Measurements from ENCODE around the gene ZFTA. TPM values are rescaled to one million over a fixed set of nuclear protein-coding genes. Genes with fewer than 3 reads are reported as not detected.

ZFTA gene
- total and polyA plus RNA-seq, 2 donors (not counting 1 experiment from before 2014, with no cell fraction given) = 3.4 to 11.8 TPM

- no peak overlapping the region for H2AFZ ChIP-seq (ENCODE audit: insufficient read depth, low read depth, low read length, poor library complexity, severe bottlenecking)
- CTCF ChIA-PET = no interaction called here
- H3K4me1 ChIP-seq (ENCODE audit: control insufficient read depth in 2 of 2, insufficient read depth in 2 of 2, low read length in 2 of 2) = peaks cover 6 to 12% of the 10 kb centered on the region in 2 donors
- no peak for ATAC-seq (ENCODE audit: low read depth)
- TF ChIP-seq CTCF (IDR thresholded peaks at IDR 0.05) = no peak
- TF ChIP-seq EZH2 (IDR thresholded peaks at IDR 0.05; ENCODE audit: borderline replicate concordance, insufficient read depth, low read depth, low read length, poor library complexity, severe bottlenecking) = no peak
- no peaks in the 10 kb centered on the region for H3K27me3 Mint-ChIP-seq
- no peaks in the 10 kb centered on the region for H3K9me3 Mint-ChIP-seq (ENCODE audit: insufficient read depth)
- POLR2A ChIA-PET = no interaction called here
- H3K9me3 ChIP-seq (ENCODE audit: control extremely low read depth in 1 of 3, control insufficient read depth in 2 of 3, insufficient read depth in 1 of 3, low read length in 2 of 3) = no peaks in the 10 kb centered on the region
- no peak overlapping the region for H3K4me2 ChIP-seq (replicated peaks; ENCODE audit: low read depth, low read length, poor library complexity, severe bottlenecking)
- no peak overlapping the region for H3K27ac ChIP-seq (ENCODE audit: low read length in 2 of 2)
- peaks cover 12% of the 10 kb centered on the region for H3K79me2 ChIP-seq (ENCODE audit: control insufficient read depth, insufficient read depth, low read length)
- peak; percentile 24 for DNase-seq
- no peak overlapping the region for H3K9ac ChIP-seq (ENCODE audit: low read length)
- no peaks in the 10 kb centered on the region for H3K27me3 ChIP-seq (replicated peaks in 1 of 4; ENCODE audit: control extremely low read depth in 1 of 4, control insufficient read depth in 3 of 4, insufficient read depth in 4 of 4, low read length in 3 of 4)
- peaks cover 18% of the 10 kb centered on the region for H4K20me1 ChIP-seq (ENCODE audit: control insufficient read depth, insufficient read depth, low read length, poor library complexity, severe bottlenecking)
- H3K36me3 ChIP-seq (replicated peaks in 1 of 2; ENCODE audit: control extremely low read depth in 1 of 2, control insufficient read depth in 1 of 2, extremely low read depth in 1 of 2, insufficient read depth in 2 of 2, low read length in 1 of 2) = peaks cover 0 to 2% of the 10 kb centered on the region in 2 experiments
- 98% methylated on average over 75 of the region's 82 CpGs for WGBS (ENCODE audit: insufficient coverage)
- H3K27ac Mint-ChIP-seq = no peak overlapping the region
- intact Hi-C loops (cut with micrococcal nuclease) = no loop called here
- H3K4me3 Mint-ChIP-seq = no peak overlapping the region
- peaks cover 10% of the 10 kb centered on the region for H3K4me1 Mint-ChIP-seq
- no peak overlapping the region for H3K4me3 ChIP-seq (ENCODE audit: control extremely low read depth in 1 of 5, extremely low read depth in 1 of 5, insufficient read depth in 1 of 5, low read depth in 2 of 5, low read length in 4 of 5)
These were observed 4.9 kb downstream of the ZFTA start for GRCh38 chr11:63763496-63764339.

Data from B cell (primary cell).